ENCODE measurements around the gene DNAAF1. TPM values are rescaled to one million over a fixed set of nuclear protein-coding genes. Genes with fewer than 3 reads are reported as not detected.

The DNAAF1 gene
- total and polyA plus RNA-seq, 2 donors (not counting 3 experiments of a cell fraction or from before 2014, with no cell fraction given) = 0.01 TPM; not detected in 1

- TF ChIP-seq FOS (IDR thresholded peaks at IDR 0.05; ENCODE audit: borderline replicate concordance, insufficient read depth, low read length) (no peak), GATA2 (IDR thresholded peaks at IDR 0.05; ENCODE audit: insufficient read depth, insufficient read length, low read depth, low read length) (no peak), POLR2A (IDR thresholded peaks at IDR 0.05; ENCODE audit: low read depth, low read length) (no peak), CTCF (IDR thresholded peaks at IDR 0.05; ENCODE audit: extremely low read depth in 1 of 2, insufficient read depth in 1 of 2, low read depth in 1 of 2, low read length in 2 of 2) (no peak), MYC (IDR thresholded peaks at IDR 0.05; ENCODE audit: low read depth, low read length) (no peak), MAX (IDR thresholded peaks at IDR 0.05; ENCODE audit: insufficient read depth, insufficient read length) (no peak), EZH2 (IDR thresholded peaks at IDR 0.05; ENCODE audit: borderline replicate concordance, low read depth, low read length, severe bottlenecking) (no peak)
- no peak overlapping the region for H3K4me2 ChIP-seq (ENCODE audit: insufficient read depth, low read length)
- H2AFZ ChIP-seq (ENCODE audit: low read depth, low read length) = no peak overlapping the region
- ChIA-PET POLR2A (no interaction called here), CTCF (interaction anchor here (1.5 kb wide), 1 partner anchor 23 kb away, joined by 3 read pairs; the partner anchor contains the start of gene MBTPS1)
- H3K27ac ChIP-seq (ENCODE audit: insufficient read depth, low read depth, low read length) = no peak overlapping the region
- no peak for FAIRE-seq
- H3K4me3 ChIP-seq (replicated peaks in 1 of 3; ENCODE audit: insufficient read depth in 1 of 3, low read depth in 1 of 3, low read length in 3 of 3) = no peak overlapping the region
- no peak for DNase-seq (ENCODE audit: low read depth, low spot score)
- intact Hi-C loops (cut with micrococcal nuclease) (no loop called here), dilution Hi-C loops (cut with MboI; ENCODE audit: extremely low pct_ligation_motif_present, low sequenced_read_pairs) (no loop called here)
- no TSS peak for BruUV-seq (replicated peaks)
- H4K20me1 ChIP-seq (replicated peaks; ENCODE audit: control insufficient read depth, extremely low read depth, insufficient read depth, low read length) = peaks cover 7% of the 10 kb centered on the region
- H3K27me3 ChIP-seq (ENCODE audit: control insufficient read depth in 2 of 2, insufficient read depth in 2 of 2, low read length in 2 of 2) = no peaks in the 10 kb centered on the region
- H3K36me3 ChIP-seq (ENCODE audit: control insufficient read depth in 2 of 2, extremely low read depth in 1 of 2, insufficient read depth in 2 of 2, low read length in 2 of 2) = no peaks in the 10 kb centered on the region
- no peak overlapping the region for H3K9ac ChIP-seq (replicated peaks; ENCODE audit: extremely low read depth, insufficient read depth, low read length)
- peaks cover 3% of the 10 kb centered on the region for H3K4me1 ChIP-seq (ENCODE audit: control insufficient read depth, extremely low read depth, insufficient read depth, low read length)
- no peaks in the 10 kb centered on the region for H3K9me3 ChIP-seq (replicated peaks; ENCODE audit: control insufficient read depth, insufficient read depth, low read length)
- H3K9me1 ChIP-seq (replicated peaks; ENCODE audit: control insufficient read depth, extremely low read depth, insufficient read depth, low read length) = no peaks in the 10 kb centered on the region
- peaks cover 25% of the 10 kb centered on the region for H3K79me2 ChIP-seq (ENCODE audit: control insufficient read depth, insufficient read depth, low read length)
Measured at GRCh38 chr16:84138824-84139627, 6.1 kb upstream of the DNAAF1 start.
